ENCODE data around the gene PDE11A. TPM values are rescaled to one million over a fixed set of nuclear protein-coding genes. Genes with fewer than 3 reads are reported as not detected.

PDE11A gene
- total and polyA plus RNA-seq, 9 donors, result 0.15 to 2.0 (median 0.42) TPM; not detected in 1

- intact Hi-C loops (cut with DNase I), result no loop called here
- TF ChIP-seq EP300 (IDR thresholded peaks at IDR 0.05) (no peak), CTCF (IDR thresholded peaks at IDR 0.05) (no peak), POLR2A (IDR thresholded peaks at IDR 0.05) (no peak)
- no peaks in the 10 kb centered on the region for H3K36me3 ChIP-seq
- no peaks in the 10 kb centered on the region for H3K9me3 ChIP-seq
- 83 to 92% (median 92%) methylated on average over 2 of the region's 2 CpGs for WGBS, 3 donors
- H3K4me3 ChIP-seq, result no peak overlapping the region
- no peaks in the 10 kb centered on the region for H3K4me1 ChIP-seq (ENCODE audit: insufficient read depth)
- H3K27me3 ChIP-seq, result no peaks in the 10 kb centered on the region
- no peak for DNase-seq
- H3K27ac ChIP-seq, result no peak overlapping the region
Measured at GRCh38 chr2:177883177-177883576, 189.4 kb downstream of the PDE11A start.

- no peak overlapping the region for H3K4me3 ChIP-seq
- WGBS, 3 donors, result 6 to 10% (median 9%) methylated on average over 1 of the region's 1 CpG
- H3K27ac ChIP-seq, result no peak overlapping the region
- DNase-seq, result no peak
- H3K4me1 ChIP-seq (ENCODE audit: insufficient read depth), result no peaks in the 10 kb centered on the region
- intact Hi-C loops (cut with DNase I), result no loop called here
- H3K9me3 ChIP-seq, result no peaks in the 10 kb centered on the region
- H3K27me3 ChIP-seq, result no peaks in the 10 kb centered on the region
- TF ChIP-seq CTCF (IDR thresholded peaks at IDR 0.05) (no peak), EP300 (IDR thresholded peaks at IDR 0.05) (no peak), POLR2A (IDR thresholded peaks at IDR 0.05) (no peak)
- no peaks in the 10 kb centered on the region for H3K36me3 ChIP-seq
Measured at GRCh38 chr2:177882501-177882900, 190.1 kb downstream of the PDE11A start.

- H3K27me3 ChIP-seq, result no peaks in the 10 kb centered on the region
- H3K9me3 ChIP-seq, result no peaks in the 10 kb centered on the region
- H3K27ac ChIP-seq, result no peak overlapping the region
- no peak for DNase-seq
- no peak for TF ChIP-seq EP300 (IDR thresholded peaks at IDR 0.05)
- TF ChIP-seq POLR2A (IDR thresholded peaks at IDR 0.05), result no peak
- TF ChIP-seq CTCF (IDR thresholded peaks at IDR 0.05), result no peak
- H3K36me3 ChIP-seq, result no peaks in the 10 kb centered on the region
- intact Hi-C loops (cut with DNase I), result no loop called here
- no peaks in the 10 kb centered on the region for H3K4me1 ChIP-seq (ENCODE audit: insufficient read depth)
- no peak overlapping the region for H3K4me3 ChIP-seq
- WGBS, 3 donors, result 79 to 83% (median 80%) methylated on average over 2 of the region's 2 CpGs
Measured at GRCh38 chr2:177881921-177882320, 190.7 kb downstream of the PDE11A start.

- WGBS, 3 donors, result 79 to 87% (median 83%) methylated on average over 2 of the region's 2 CpGs
- Histone ChIP-seq H3K36me3 (no peaks in the 10 kb centered on the region), H3K4me3 (no peak overlapping the region), H3K27ac (no peak overlapping the region), H3K9me3 (no peaks in the 10 kb centered on the region), H3K4me1 (ENCODE audit: insufficient read depth) (no peaks in the 10 kb centered on the region), H3K27me3 (no peaks in the 10 kb centered on the region)
- no peak for DNase-seq
- TF ChIP-seq EP300 (IDR thresholded peaks at IDR 0.05) (no peak), CTCF (IDR thresholded peaks at IDR 0.05) (no peak), POLR2A (IDR thresholded peaks at IDR 0.05) (no peak)
- intact Hi-C loops (cut with DNase I), result no loop called here
Measured at GRCh38 chr2:177881008-177881747, 191.4 kb downstream of the PDE11A start.
